A549 (cell line): ENCODE results near the gene STX16. TPM values are rescaled to one million over a fixed set of nuclear protein-coding genes. Genes with fewer than 3 reads are reported as not detected.

ENCODE experiments used
- ATAC-seq, 2 experiments: fragments of 200-7000 bp in 1 of 2; fragments of >200 bp in 1 of 2; cut with Nextera tagmentation in 1 of 2; cut with Tn5 transposase in 1 of 2; 3 replicates each; pipeline versions ENCODE4 v1.8.0 to v1.9.1; 2018 to 2020; ENCODE audit warnings: mild to moderate bottlenecking in 1 of 2, moderate library complexity in 1 of 2
- CTCF ChIA-PET: fragments of 300-600 bp; sonication (Branson Sonifier 250); formaldehyde crosslinking; extraction: SDS; loops from one replicate; lab custom pipeline; 2021; ENCODE audit warnings: antibody characterized with exemption, inconsistent platforms; lab: Yijun Ruan, JAX
- POLR2A ChIA-PET: fragments of 350-600 bp; formaldehyde crosslinking; extraction: SDS; loops from one replicate; lab custom pipeline; 2021; ENCODE audit warnings: antibody characterized with exemption, inconsistent platforms; lab: Yijun Ruan, JAX
- DNase-seq, 2 experiments: peaks; one replicate each; pipeline versions ENCODE4 v3.0.0 to v3.0.0-alpha.2; 2011 to 2016; ENCODE audit warnings: low read depth in 1 of 2, low spot score in 1 of 2
- FAIRE-seq: peaks from 2 replicates; lab custom pipeline; 2011; peaks lifted over from hg19 to GRCh38; lab: Jason Lieb, UNC
- H3K27ac ChIP-seq, 2 experiments: fragments of >200 bp; sonication (Bioruptor Twin); formaldehyde crosslinking; 3 replicates each; pipeline ENCODE4 v1.5.1; 2016 to 2017
- H3K4me1 ChIP-seq: fragments of >200 bp; sonication (Bioruptor Twin); formaldehyde crosslinking; 3 replicates; pipeline ENCODE4 v1.6.1; 2016
- H3K4me2 ChIP-seq: fragments of >200 bp; sonication (Bioruptor Twin); formaldehyde crosslinking; 3 replicates; pipeline ENCODE4 v1.6.1; 2016
- H3K4me3 ChIP-seq: fragments of >200 bp; sonication (Bioruptor Twin); formaldehyde crosslinking; 3 replicates; pipeline ENCODE4 v1.5.1; 2016
- H3K9me3 ChIP-seq: fragments of >200 bp; sonication (Bioruptor Twin); formaldehyde crosslinking; 3 replicates; pipeline ENCODE4 v1.6.1; 2016
- ATOH8 ChIP-seq: fragments of 250-450 bp; sonication (Bioruptor Pico); IDR thresholded peaks from 2 replicates; pipeline ENCODE4 v1.5.0; 2020; ENCODE audit warnings: low read depth, mild to moderate bottlenecking, moderate library complexity
- GATA3 ChIP-seq: IDR thresholded peaks from 2 replicates; pipeline ENCODE4 v1.6.1; 2012; ENCODE audit warnings: borderline replicate concordance
- HES2 ChIP-seq: fragments of >200 bp; sonication (Bioruptor Twin); formaldehyde crosslinking; IDR thresholded peaks from 2 replicates; pipeline ENCODE4 v1.6.1; 2016
- HEYL ChIP-seq: fragments of 250-450 bp; sonication (Bioruptor Pico); IDR thresholded peaks from 2 replicates; pipeline ENCODE4 v1.8.0; 2021; ENCODE audit warnings: mild to moderate bottlenecking, moderate library complexity
- HMGXB4 ChIP-seq: fragments of 250-450 bp; sonication (Bioruptor Pico); IDR thresholded peaks from 2 replicates; pipeline ENCODE4 v1.5.0; 2021; ENCODE audit warnings: mild to moderate bottlenecking, moderate library complexity, borderline replicate concordance
- HOXA7 ChIP-seq: fragments of 250-450 bp; sonication (Bioruptor Pico); IDR thresholded peaks from 2 replicates; pipeline ENCODE4 v1.5.0; 2020; ENCODE audit warnings: mild to moderate bottlenecking, moderate library complexity
- JUNB ChIP-seq: fragments of >200 bp; sonication (Bioruptor Twin); formaldehyde crosslinking; IDR thresholded peaks from 2 replicates; pipeline ENCODE4 v1.6.1; 2016
- KDM5A ChIP-seq: fragments of 200-600 bp; sonication (generic); IDR thresholded peaks from 2 replicates; pipeline ENCODE4 v1.6.1; 2016; ENCODE audit warnings: antibody characterized with exemption, mild to moderate bottlenecking
- MAFK ChIP-seq: fragments of 450-650 bp; IDR thresholded peaks from 2 replicates; pipeline ENCODE4 v1.6.1; 2014; ENCODE audit not compliant: partially characterized antibody
- NPAS2 ChIP-seq: fragments of 250-450 bp; sonication (Bioruptor Pico); IDR thresholded peaks from 2 replicates; pipeline ENCODE4 v1.8.0; 2022; ENCODE audit warnings: mild to moderate bottlenecking, moderate library complexity, borderline replicate concordance
- PHF8 ChIP-seq: fragments of 200-600 bp; sonication (generic); IDR thresholded peaks from 2 replicates; pipeline ENCODE4 v1.6.1; 2016; ENCODE audit warnings: low read depth, mild to moderate bottlenecking, antibody characterized with exemption, moderate library complexity, borderline replicate concordance
- POLR2A ChIP-seq: IDR thresholded peaks from 2 replicates; pipeline ENCODE4 v1.6.1; 2012; ENCODE audit warnings: mild to moderate bottlenecking, low read length
- RARB ChIP-seq: fragments of 250-450 bp; sonication (Bioruptor Pico); IDR thresholded peaks from 2 replicates; pipeline ENCODE4 v1.8.0; 2021; ENCODE audit warnings: mild to moderate bottlenecking, moderate library complexity
- SMC3 ChIP-seq: fragments of >200 bp; sonication (Bioruptor Twin); formaldehyde crosslinking; IDR thresholded peaks from 3 replicates; pipeline ENCODE4 v1.6.1; 2018; ENCODE audit warnings: inconsistent platforms
- SREBF2 ChIP-seq: fragments of 450-650 bp; IDR thresholded peaks from 2 replicates; pipeline ENCODE4 v1.6.1; 2014; ENCODE audit warnings: mild to moderate bottlenecking, moderate library complexity
- TFCP2L1 ChIP-seq: fragments of 250-450 bp; sonication (Bioruptor Pico); IDR thresholded peaks from 2 replicates; pipeline ENCODE4 v1.5.0; 2021; ENCODE audit warnings: mild to moderate bottlenecking
- TP53 ChIP-seq: fragments of 250-450 bp; sonication (Bioruptor Pico); IDR thresholded peaks from 2 replicates; pipeline ENCODE4 v1.5.0; 2021; ENCODE audit warnings: mild to moderate bottlenecking, moderate library complexity
- ZC3H11A ChIP-seq: fragments of 450-650 bp; IDR thresholded peaks from 2 replicates; pipeline ENCODE4 v1.6.1; 2014; ENCODE audit warnings: antibody characterized with exemption, mild to moderate bottlenecking
- WGBS: methylation state at CpG from one replicate; pipeline ENCODE4 v1.1.6; 2017; ENCODE audit errors: missing lambda C conversion rate; 5-methylcytosine and 5-hydroxymethylcytosine counted together
- polyA plus RNA-seq, 4 experiments: library from polyadenylated mRNA; depleted of rRNA in 3 of 4; stranded (reverse); fragments of >200 nt; fragmentation: RNase III in 1 of 4; extraction: RNeasy Plus Mini Kit Qiagen cat#74134 plus additional on column Dnase treatment in 1 of 4; gene quantifications; 2 replicates in 3 of 4; 3 replicates in 1 of 4; pipeline ENCODE4 v1.2.3, GENCODE V29; 2011 to 2017
- TF ChIP-seq, protein P1 (sequence below): fragments of 450-650 bp; IDR thresholded peaks from 2 replicates; pipeline ENCODE4 v1.6.1; 2014; ENCODE audit warnings: antibody characterized with exemption
- TF ChIP-seq, protein P2 (sequence below): fragments of 150-350 bp; IDR thresholded peaks from 2 replicates; pipeline ENCODE4 v1.6.1; 2014; ENCODE audit warnings: low read depth, mild to moderate bottlenecking, low read length

The STX16 gene
- polyA plus RNA-seq, 2 of the 4 experiments (the other 2 are of a cell fraction), result 68.5 to 71.6 TPM

- DNase-seq, result no peak
- POLR2A ChIA-PET, result no interaction called here
- no peak overlapping the region for H3K4me2 ChIP-seq
- FAIRE-seq, result no peak
- H3K27ac ChIP-seq, result no peak overlapping the region
- H3K4me3 ChIP-seq, result no peak overlapping the region
- ATAC-seq, result no peak
- TF ChIP-seq SMC3, result no peak
- TF ChIP-seq HEYL (CRISPR knock-in tag), result no peak
- no peak for TF ChIP-seq ATOH8 (CRISPR knock-in tag)
- no peak for TF ChIP-seq POLR2A
- TF ChIP-seq ZC3H11A, result no peak
- TF ChIP-seq, all 56 proteins: peak for 0
- CTCF ChIA-PET, result interaction anchor here (1.3 to 2.4 kb wide), 3 partner anchors 10 to 47 kb away, joined by 3 to 5 read pairs (median 4); partner anchors contain the start of gene STX16
- 63% methylated on average over 10 of the region's 19 CpGs for WGBS
- H3K9me3 ChIP-seq, result no peaks in the 10 kb centered on the region
- no peaks in the 10 kb centered on the region for H3K4me1 ChIP-seq
Measured at GRCh38 chr20:58604128-58604881, 46.8 kb upstream of the STX16 start.

DNA sequence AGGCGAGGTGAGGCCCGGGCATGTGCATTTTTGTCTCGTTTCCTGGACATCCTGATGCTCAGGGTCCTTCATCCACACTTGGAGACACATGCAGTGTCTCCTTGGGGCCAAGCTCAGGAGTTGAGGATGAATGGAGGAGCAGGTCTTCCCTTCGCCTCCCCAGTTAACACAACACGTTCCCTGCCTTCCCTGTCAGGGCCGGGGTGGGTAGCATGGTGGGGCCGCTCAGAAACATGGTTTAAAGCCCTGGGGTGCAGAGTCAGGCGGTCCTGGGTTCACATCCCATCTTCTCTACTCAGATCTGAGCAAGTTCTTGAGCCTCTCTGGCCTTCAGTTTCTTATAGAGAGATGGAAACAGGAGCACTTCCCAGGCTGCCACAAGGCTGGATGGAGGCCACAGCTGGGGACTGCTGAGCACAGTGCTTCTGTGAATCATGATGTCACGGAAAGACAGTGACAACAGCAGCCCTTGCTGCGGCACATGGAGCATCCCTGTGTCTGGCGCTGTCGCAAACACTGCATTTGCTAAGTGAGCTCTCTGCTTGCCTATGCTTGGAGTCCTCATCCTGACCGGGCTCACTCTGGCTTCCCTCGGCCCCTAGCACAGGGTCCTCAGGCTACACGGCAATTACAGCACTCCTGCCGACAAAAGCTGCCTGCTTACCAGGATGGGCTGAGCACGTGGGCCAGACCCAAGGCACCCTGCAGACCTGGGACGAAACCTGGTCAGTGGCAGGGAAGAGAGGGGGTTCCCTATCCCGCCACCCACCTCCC, 45.6 kb upstream of the STX16 start:
- DNase-seq, result no peak
- no peak overlapping the region for H3K27ac ChIP-seq
- no peak overlapping the region for H3K4me2 ChIP-seq
- POLR2A ChIA-PET, result no interaction called here
- no peak for FAIRE-seq
- TF ChIP-seq NPAS2 (CRISPR knock-in tag) (no peak), HOXA7 (no peak), ATOH8 (CRISPR knock-in tag) (no peak), KDM5A (no peak), PHF8 (no peak), HMGXB4 (CRISPR knock-in tag) (no peak), TFCP2L1 (no peak), SREBF2 (no peak), JUNB (no peak), RARB (CRISPR knock-in tag) (no peak), TP53 (no peak), GATA3 (no peak), MAFK (no peak), HES2 (no peak)
- TF ChIP-seq, protein P1, sequence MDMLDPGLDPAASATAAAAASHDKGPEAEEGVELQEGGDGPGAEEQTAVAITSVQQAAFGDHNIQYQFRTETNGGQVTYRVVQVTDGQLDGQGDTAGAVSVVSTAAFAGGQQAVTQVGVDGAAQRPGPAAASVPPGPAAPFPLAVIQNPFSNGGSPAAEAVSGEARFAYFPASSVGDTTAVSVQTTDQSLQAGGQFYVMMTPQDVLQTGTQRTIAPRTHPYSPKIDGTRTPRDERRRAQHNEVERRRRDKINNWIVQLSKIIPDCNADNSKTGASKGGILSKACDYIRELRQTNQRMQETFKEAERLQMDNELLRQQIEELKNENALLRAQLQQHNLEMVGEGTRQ, result no peak
- TF ChIP-seq, protein P2, sequence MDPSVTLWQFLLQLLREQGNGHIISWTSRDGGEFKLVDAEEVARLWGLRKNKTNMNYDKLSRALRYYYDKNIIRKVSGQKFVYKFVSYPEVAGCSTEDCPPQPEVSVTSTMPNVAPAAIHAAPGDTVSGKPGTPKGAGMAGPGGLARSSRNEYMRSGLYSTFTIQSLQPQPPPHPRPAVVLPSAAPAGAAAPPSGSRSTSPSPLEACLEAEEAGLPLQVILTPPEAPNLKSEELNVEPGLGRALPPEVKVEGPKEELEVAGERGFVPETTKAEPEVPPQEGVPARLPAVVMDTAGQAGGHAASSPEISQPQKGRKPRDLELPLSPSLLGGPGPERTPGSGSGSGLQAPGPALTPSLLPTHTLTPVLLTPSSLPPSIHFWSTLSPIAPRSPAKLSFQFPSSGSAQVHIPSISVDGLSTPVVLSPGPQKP, result no peak
- no peaks in the 10 kb centered on the region for H3K9me3 ChIP-seq
- WGBS, result 64% methylated on average over 18 of the region's 19 CpGs
- no peaks in the 10 kb centered on the region for H3K4me1 ChIP-seq
- H3K4me3 ChIP-seq, result no peak overlapping the region
- ATAC-seq, result no peak
- CTCF ChIA-PET, result interaction anchor here (1.6 to 2.4 kb wide), 2 partner anchors 11 to 12 kb away, joined by 4 to 5 read pairs; no protein-coding TSS in a partner anchor
